ENCODE data around the gene NKD1. TPM values are rescaled to one million over a fixed set of nuclear protein-coding genes. Genes with fewer than 3 reads are reported as not detected.

Gene NKD1
- total RNA-seq, 2 experiments from 2014 or later, result 0.67 to 1.6 TPM

DNA sequence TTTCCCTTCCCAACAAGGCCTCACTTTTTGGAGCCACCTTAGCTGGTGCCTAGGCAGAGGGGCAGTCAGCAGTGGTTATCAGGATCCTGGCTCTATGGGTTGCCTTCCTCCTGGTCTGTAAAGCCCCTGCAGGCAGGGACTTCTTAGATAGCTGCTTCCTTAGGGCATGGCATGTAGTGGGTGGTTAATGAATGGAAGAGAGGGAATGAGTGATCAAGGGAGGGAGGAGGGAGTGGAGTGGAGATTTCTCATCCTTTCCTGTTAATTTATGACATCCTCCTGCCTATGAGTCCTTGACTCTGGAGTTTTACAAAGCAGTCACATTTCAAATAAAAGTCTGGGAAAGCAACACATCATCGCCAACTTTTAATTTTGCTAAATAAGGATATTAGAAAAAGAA is 92.2 kb downstream of the NKD1 start:
- DNase-seq, result no peak
- no peaks in the 10 kb centered on the region for H3K27me3 Mint-ChIP-seq
- ChIA-PET POLR2A (no interaction called here), CTCF (interaction anchor here (0.8 kb wide), 1 partner anchor 23 kb away, joined by 3 read pairs; no protein-coding TSS in a partner anchor)
- peaks cover 7% of the 10 kb centered on the region for H3K4me1 Mint-ChIP-seq (ENCODE audit: low read depth)
- H3K36me3 Mint-ChIP-seq, result no peaks in the 10 kb centered on the region
- intact Hi-C loops (cut with micrococcal nuclease), result loop anchor here (5.0 kb wide), 1 partner anchor 93 kb away; the partner anchor contains the start of gene NKD1
- no peak overlapping the region for H3K27ac Mint-ChIP-seq
- H3K4me3 Mint-ChIP-seq, result no peak overlapping the region
- no peaks in the 10 kb centered on the region for H3K9me3 Mint-ChIP-seq

DNA sequence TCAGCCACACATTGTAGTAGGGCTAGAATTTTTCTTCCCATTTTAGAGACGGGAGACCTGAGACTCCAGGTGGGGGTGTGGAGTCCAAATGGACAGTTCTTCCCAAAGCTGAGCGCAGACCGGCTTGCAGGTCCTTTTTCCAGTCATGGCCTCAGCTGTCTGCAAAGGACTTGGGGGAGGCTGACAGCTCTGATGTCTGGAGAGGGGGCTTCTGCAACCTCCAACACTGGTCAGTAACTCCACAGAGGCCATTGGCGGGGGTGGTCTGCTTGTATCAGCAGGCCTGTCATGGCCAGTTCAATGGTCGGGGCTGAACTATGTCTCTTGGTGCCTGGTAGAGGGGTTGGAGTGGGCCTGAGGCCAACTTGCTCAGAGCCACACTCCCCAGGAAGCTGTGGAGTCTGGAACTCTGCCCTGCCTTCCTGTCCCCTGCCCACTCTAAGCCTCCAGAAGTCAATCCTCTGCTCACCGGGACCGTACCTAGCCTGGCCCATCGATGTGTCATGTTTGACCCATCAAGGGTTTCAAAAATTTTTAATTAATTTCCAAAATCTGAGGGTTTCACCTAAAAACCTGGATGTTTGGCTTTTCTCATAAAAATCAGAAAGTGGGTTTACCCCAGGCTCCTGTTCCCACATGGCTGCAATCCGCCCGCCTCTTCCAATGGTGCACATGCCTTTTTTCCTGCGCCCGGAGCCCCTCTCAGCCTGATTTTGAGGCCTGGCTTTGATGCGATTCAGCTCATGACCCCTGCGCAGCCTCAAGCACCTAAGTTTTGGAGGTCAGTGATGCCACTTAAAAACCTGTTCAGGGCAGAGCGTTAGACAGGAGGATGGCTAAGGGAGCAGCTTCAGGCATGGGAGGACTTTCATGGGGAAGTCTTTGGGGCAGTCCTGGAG is 93.0 kb downstream of the NKD1 start:
- ChIA-PET POLR2A (no interaction called here), CTCF (interaction anchor here (0.6 to 1.4 kb wide), 2 partner anchors 24 to 26 kb away, joined by 3 to 5 read pairs; no protein-coding TSS in a partner anchor)
- Mint-ChIP-seq H3K27me3 (no peaks in the 10 kb centered on the region), H3K4me3 (no peak overlapping the region), H3K4me1 (ENCODE audit: low read depth) (peaks cover 4% of the 10 kb centered on the region), H3K36me3 (no peaks in the 10 kb centered on the region), H3K9me3 (no peaks in the 10 kb centered on the region), H3K27ac (no peak overlapping the region)
- DNase-seq, result no peak
- intact Hi-C loops (cut with micrococcal nuclease), result loop anchor here (5.0 kb wide), 1 partner anchor 94 kb away; the partner anchor contains the start of gene NKD1

DNA sequence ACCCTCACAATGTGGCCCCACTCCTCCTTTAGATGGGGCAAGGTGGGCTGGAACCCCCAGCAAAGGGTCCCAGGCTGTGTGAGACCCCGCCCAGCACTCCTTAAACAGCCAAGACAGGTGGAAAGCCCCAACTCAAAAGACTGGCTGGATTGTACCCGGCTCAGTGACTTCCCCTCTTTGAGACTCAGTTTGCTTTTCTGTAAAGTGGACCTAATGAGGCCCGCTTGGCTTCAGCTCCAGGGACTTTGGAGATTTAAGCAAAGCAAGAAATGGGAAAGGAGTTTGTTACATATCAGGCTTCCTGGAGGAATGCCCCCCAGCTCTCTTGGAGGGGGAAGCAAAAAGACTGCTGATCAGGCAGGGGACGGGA is 93.6 kb downstream of the NKD1 start:
- intact Hi-C loops (cut with micrococcal nuclease), result loop anchor here (5.0 kb wide), 1 partner anchor 95 kb away; the partner anchor contains the start of gene NKD1
- Mint-ChIP-seq H3K4me1 (ENCODE audit: low read depth) (peaks cover 4% of the 10 kb centered on the region), H3K4me3 (no peak overlapping the region), H3K36me3 (no peaks in the 10 kb centered on the region), H3K9me3 (no peaks in the 10 kb centered on the region), H3K27ac (no peak overlapping the region), H3K27me3 (no peaks in the 10 kb centered on the region)
- ChIA-PET CTCF (interaction anchor here (1.4 to 1.5 kb wide), 2 partner anchors 24 to 25 kb away, joined by 3 to 5 read pairs; no protein-coding TSS in a partner anchor), POLR2A (no interaction called here)
- DNase-seq, result no peak

DNA sequence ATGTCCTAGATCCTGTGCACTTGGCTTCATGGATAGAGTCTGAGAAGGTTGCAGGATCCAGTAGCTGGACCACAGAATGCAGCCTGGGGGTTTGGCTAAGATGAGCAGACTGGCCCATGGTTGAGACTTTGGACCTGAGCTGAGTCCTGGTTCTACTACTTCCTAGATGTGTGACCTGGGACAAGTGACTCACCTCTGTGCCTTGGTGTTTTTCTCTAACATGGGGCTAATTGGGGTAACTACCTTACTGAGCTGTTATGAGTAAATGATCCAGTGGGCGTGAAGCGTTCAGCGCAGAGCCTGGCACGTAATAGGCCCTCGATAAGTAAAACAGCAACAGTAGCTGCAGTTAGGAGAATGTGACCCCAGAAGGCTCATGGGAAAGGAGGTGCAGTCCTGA is 94.2 kb downstream of the NKD1 start:
- intact Hi-C loops (cut with micrococcal nuclease), result loop anchor here (5.0 kb wide), 1 partner anchor 95 kb away; the partner anchor contains the start of gene NKD1
- Mint-ChIP-seq H3K9me3 (no peaks in the 10 kb centered on the region), H3K27me3 (no peaks in the 10 kb centered on the region), H3K36me3 (no peaks in the 10 kb centered on the region), H3K27ac (no peak overlapping the region), H3K4me1 (ENCODE audit: low read depth) (peaks cover 4% of the 10 kb centered on the region), H3K4me3 (no peak overlapping the region)
- peak; percentile 30 for DNase-seq
- ChIA-PET POLR2A (no interaction called here), CTCF (interaction anchor here (1.4 to 1.5 kb wide), 3 partner anchors 23 to 164 kb away, joined by 3 to 6 read pairs (median 5); no protein-coding TSS in a partner anchor)

DNA sequence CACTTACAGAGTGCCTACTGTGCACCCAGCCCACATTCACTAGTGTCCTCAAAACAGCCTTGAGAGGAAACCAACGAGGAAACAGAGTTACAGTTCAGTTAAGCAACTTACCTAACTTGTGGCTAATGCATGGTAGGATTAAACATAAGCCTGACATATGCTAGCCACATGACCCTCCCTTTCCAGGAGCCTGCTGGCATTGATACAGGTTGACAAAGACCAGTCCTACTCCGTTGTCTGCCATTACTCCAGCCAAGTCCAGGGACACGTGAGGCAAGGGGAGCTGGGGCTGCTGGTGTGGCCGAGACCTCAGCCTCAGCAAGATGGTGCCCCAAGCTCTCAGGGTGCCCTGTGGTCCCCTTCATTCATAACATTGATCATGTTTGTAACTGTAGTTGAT is 95.0 kb downstream of the NKD1 start:
- no peak for DNase-seq
- Mint-ChIP-seq H3K4me1 (ENCODE audit: low read depth) (peaks cover 4% of the 10 kb centered on the region), H3K27ac (no peak overlapping the region), H3K27me3 (no peaks in the 10 kb centered on the region), H3K9me3 (no peaks in the 10 kb centered on the region), H3K4me3 (no peak overlapping the region), H3K36me3 (no peaks in the 10 kb centered on the region)
- intact Hi-C loops (cut with micrococcal nuclease), result loop anchor here (5.0 kb wide), 1 partner anchor 96 kb away; the partner anchor contains the start of gene NKD1
- POLR2A ChIA-PET, result no interaction called here
- CTCF ChIA-PET, result interaction anchor here (1.0 to 1.5 kb wide), 3 partner anchors 22 to 163 kb away, joined by 3 to 6 read pairs (median 3); no protein-coding TSS in a partner anchor

DNA sequence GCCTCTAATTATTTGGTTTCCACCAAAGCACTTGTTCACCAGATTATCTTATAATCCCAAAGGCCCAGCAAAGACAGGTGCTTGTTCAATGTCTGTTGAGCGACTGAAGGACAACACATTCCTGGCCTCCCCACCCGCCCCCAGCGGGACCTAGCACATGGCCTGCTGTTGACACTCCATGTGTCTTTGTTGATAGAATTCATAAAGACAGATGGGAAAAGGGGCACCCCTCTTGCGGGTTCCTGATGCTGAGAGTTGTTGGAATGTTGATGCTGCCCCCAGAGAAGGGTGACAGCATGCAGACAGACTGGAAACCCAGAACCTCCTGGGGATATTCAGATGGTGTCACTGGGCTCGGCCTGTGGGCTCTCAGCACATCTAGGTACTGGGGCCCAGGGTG is 96.0 kb downstream of the NKD1 start:
- H3K36me3 Mint-ChIP-seq, result no peaks in the 10 kb centered on the region
- H3K4me3 Mint-ChIP-seq, result no peak overlapping the region
- intact Hi-C loops (cut with micrococcal nuclease), result loop anchor here (5.0 kb wide), 1 partner anchor 97 kb away; the partner anchor contains the start of gene NKD1
- no peak overlapping the region for H3K27ac Mint-ChIP-seq
- no peaks in the 10 kb centered on the region for H3K27me3 Mint-ChIP-seq
- ChIA-PET POLR2A (no interaction called here), CTCF (interaction anchor here (0.9 to 1.6 kb wide), 5 partner anchors 20 to 314 kb away, joined by 3 to 6 read pairs (median 3); partner anchors contain the start of gene BRD7)
- no peaks in the 10 kb centered on the region for H3K9me3 Mint-ChIP-seq
- H3K4me1 Mint-ChIP-seq (ENCODE audit: low read depth), result peaks cover 4% of the 10 kb centered on the region
- DNase-seq, result no peak

DNA sequence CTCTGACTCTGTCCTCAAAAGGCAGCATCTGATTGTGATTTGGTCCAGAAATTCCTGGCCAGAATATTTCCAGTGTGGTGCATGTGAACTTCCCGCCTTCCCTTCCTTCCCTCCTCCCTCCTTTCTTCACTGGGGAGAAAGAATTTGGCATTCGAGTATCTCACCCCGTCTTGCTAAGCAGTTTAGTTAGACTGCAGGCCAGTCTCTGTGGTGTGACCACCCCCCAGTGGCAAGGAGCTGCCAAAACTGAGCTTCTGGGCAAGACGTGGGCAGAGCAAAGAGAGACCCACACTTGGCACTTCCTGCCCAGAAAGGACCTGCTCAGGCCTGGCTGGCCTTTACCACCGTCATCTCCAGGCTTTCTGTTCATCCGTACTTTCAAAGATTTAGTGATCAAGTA is 96.5 kb downstream of the NKD1 start:
- peak; percentile 59 for DNase-seq
- no peaks in the 10 kb centered on the region for H3K36me3 Mint-ChIP-seq
- H3K4me1 Mint-ChIP-seq (ENCODE audit: low read depth), result peaks cover 4% of the 10 kb centered on the region
- ChIA-PET POLR2A (no interaction called here), CTCF (interaction anchor here (0.6 to 1.6 kb wide), 9 partner anchors 17 to 619 kb away, joined by 3 to 6 read pairs (median 3); partner anchors contain the start of genes BRD7, CNEP1R1 and NKD1)
- H3K4me3 Mint-ChIP-seq, result no peak overlapping the region
- intact Hi-C loops (cut with micrococcal nuclease), result loop anchor here (5.0 kb wide), 1 partner anchor 97 kb away; the partner anchor contains the start of gene NKD1
- H3K27ac Mint-ChIP-seq, result no peak overlapping the region
- no peaks in the 10 kb centered on the region for H3K27me3 Mint-ChIP-seq
- no peaks in the 10 kb centered on the region for H3K9me3 Mint-ChIP-seq

DNA sequence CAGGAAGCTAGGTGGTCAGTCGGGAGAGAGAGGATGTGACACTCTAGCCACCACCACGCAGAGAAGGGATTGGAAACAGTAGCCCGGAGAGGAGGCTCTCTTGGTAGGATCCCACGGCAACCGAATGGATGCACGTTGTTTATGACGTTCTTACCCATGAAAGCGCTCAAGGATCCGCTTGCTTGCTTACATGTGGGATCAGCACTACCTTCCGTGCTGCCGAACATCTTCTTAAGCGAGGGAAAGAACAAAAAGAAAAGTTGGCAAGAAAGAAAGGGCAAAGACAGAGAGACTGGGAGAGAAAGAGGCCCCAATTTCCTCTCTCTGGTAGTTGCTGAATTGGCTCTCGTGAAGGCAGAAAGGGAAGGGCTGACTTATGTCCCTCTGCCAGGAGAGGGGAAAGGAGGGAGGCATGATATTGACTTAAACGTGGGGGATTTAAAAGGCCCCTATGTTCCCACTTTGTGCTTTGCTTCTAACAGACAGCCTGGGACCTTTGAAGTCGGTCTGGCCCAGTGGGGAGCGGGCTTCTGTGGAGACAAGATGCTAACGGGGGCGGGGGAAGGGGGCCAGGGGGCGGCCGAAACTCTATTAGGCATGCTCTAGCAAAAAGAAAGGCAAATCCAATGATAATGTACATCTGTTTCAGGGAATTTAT is 97.5 kb downstream of the NKD1 start:
- no peak for DNase-seq
- ChIA-PET POLR2A (no interaction called here), CTCF (interaction anchor here (0.9 to 1.6 kb wide), 3 partner anchors 21 to 319 kb away, joined by 3 to 5 read pairs (median 4); partner anchors contain the start of gene NKD1)
- H3K9me3 Mint-ChIP-seq, result no peaks in the 10 kb centered on the region
- H3K4me1 Mint-ChIP-seq (ENCODE audit: low read depth), result peaks cover 4% of the 10 kb centered on the region
- H3K36me3 Mint-ChIP-seq, result no peaks in the 10 kb centered on the region
- intact Hi-C loops (cut with micrococcal nuclease), result no loop called here
- no peak overlapping the region for H3K27ac Mint-ChIP-seq
- no peak overlapping the region for H3K4me3 Mint-ChIP-seq
- no peaks in the 10 kb centered on the region for H3K27me3 Mint-ChIP-seq

DNA sequence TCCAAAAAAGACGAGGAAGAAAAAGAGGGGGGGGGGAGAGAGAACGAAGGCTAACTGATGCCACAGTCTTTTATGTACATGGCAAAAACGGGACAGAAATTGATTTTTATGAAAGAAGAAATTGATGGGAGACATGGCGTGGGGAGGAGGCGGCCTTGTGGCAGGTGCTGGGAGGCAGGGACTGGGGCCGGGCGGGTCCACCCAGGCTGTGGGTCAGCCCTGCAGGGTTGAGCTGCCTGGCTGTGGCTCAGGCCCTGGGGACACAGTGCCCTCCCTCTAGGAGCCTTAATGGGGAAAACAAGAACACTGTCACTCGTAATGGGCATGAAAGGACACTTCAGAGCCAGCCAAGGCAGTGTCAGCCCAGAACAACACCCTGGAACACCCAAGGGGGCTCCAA is 98.1 kb downstream of the NKD1 start:
- H3K4me3 Mint-ChIP-seq, result no peak overlapping the region
- no peaks in the 10 kb centered on the region for H3K36me3 Mint-ChIP-seq
- no peak overlapping the region for H3K27ac Mint-ChIP-seq
- CTCF ChIA-PET, result interaction anchor here (1.6 kb wide), 1 partner anchor 160 kb away, joined by 4 read pairs; no protein-coding TSS in a partner anchor
- POLR2A ChIA-PET, result no interaction called here
- intact Hi-C loops (cut with micrococcal nuclease), result no loop called here
- H3K9me3 Mint-ChIP-seq, result no peaks in the 10 kb centered on the region
- peaks cover 4% of the 10 kb centered on the region for H3K4me1 Mint-ChIP-seq (ENCODE audit: low read depth)
- H3K27me3 Mint-ChIP-seq, result no peaks in the 10 kb centered on the region
- DNase-seq, result no peak

DNA sequence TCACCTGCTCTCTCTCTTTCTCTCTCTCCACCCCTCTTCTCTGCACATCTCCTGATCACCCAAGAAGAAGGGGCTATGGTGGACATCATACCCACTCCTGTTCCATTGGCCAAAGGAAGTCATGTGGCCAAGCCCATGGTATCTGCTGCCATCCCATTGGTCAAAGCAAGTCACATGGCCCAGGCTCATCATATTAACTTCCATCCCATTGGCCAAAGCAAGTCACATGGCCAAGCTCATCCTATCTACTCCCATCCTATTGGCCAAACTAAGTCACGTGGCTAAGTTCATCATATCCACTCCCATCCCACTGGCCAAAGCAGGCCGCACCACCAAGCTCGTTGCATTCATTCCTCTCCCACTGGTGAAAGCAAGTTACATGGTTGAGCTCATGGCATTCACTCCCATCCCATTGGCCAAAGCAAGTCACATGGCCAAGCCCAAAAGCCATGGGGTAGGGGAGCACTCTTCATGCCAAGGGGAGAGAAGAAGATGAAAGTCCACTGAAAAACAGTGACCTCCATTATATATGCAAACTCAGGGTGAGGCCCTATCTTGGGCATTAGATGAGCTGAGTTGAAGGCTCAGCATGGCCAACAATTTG is 103.7 kb downstream of the NKD1 start:
- no peaks in the 10 kb centered on the region for H3K36me3 Mint-ChIP-seq
- H3K27ac Mint-ChIP-seq, result no peak overlapping the region
- no peak for DNase-seq
- H3K4me1 Mint-ChIP-seq (ENCODE audit: low read depth), result no peaks in the 10 kb centered on the region
- no peaks in the 10 kb centered on the region for H3K27me3 Mint-ChIP-seq
- POLR2A ChIA-PET, result no interaction called here
- no peaks in the 10 kb centered on the region for H3K9me3 Mint-ChIP-seq
- CTCF ChIA-PET, result interaction anchor here (1.0 to 8.1 kb wide), 3 partner anchors 10 to 20 kb away, joined by 3 to 48 read pairs (median 4); no protein-coding TSS in a partner anchor
- H3K4me3 Mint-ChIP-seq, result no peak overlapping the region
- intact Hi-C loops (cut with micrococcal nuclease), result no loop called here

DNA sequence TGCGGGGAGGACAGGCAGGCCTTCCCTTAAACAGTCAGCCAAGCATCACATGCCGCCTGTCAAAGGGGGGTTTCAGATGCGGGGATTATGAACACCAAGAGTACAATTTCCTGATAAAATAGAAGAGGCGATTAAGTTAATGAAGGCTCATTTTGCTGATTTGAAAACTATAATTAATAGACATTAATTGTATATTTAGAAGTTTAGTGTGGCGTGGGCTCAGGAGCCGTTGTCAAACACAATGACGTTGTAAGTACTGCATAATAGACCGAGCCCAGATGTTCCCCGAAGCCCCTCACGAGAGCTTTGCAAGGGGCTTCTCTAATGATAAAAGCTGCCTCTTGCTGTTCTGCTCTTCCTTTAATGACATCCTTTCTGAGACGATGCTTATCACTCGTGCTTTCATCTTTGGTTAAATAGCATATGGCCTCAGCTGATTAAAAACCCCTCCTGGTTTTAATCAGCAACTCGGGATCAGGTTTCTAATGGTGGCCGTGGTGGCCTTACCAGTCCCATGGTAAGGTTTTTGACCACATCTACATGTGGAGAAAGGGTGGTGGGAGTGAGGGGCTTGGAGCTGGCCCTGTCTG is 104.7 kb downstream of the NKD1 start:
- CTCF ChIA-PET, result interaction anchor here (0.7 to 8.1 kb wide), 4 partner anchors 14 to 154 kb away, joined by 3 to 48 read pairs (median 4); no protein-coding TSS in a partner anchor
- H3K4me3 Mint-ChIP-seq, result no peak overlapping the region
- H3K27ac Mint-ChIP-seq, result no peak overlapping the region
- H3K4me1 Mint-ChIP-seq (ENCODE audit: low read depth), result no peaks in the 10 kb centered on the region
- no peak for DNase-seq
- H3K27me3 Mint-ChIP-seq, result no peaks in the 10 kb centered on the region
- intact Hi-C loops (cut with micrococcal nuclease), result no loop called here
- no peaks in the 10 kb centered on the region for H3K9me3 Mint-ChIP-seq
- POLR2A ChIA-PET, result no interaction called here
- H3K36me3 Mint-ChIP-seq, result no peaks in the 10 kb centered on the region
